HG03064 (cell line): Measurements from ENCODE around the gene EDN2.

Source experiments
- ATAC-seq: cut with Tn5 transposase; IDR thresholded peaks from one replicate; pipeline ENCODE4 v1.9.1; 2021; ENCODE audit warnings: low read depth; ENCODE audit not compliant: unreplicated experiment

EDN2 gene

GRCh38 chr1:41500378-41500777 is 15.9 kb upstream of the EDN2 start:
- ATAC-seq: no peak

- no peak for ATAC-seq
Observed at GRCh38 chr1:41499591-41499990, 15.1 kb upstream of the EDN2 start.

GRCh38 chr1:41498804-41499203 is 14.3 kb upstream of the EDN2 start:
- ATAC-seq: no peak

- ATAC-seq: no peak
Observed at GRCh38 chr1:41498391-41498790, 13.9 kb upstream of the EDN2 start.

GRCh38 chr1:41497461-41498030 is 13.1 kb upstream of the EDN2 start:
- no peak for ATAC-seq

GRCh38 chr1:41497056-41497440 is 12.6 kb upstream of the EDN2 start:
- no peak for ATAC-seq

- no peak for ATAC-seq
Observed at GRCh38 chr1:41496080-41497055, 11.9 kb upstream of the EDN2 start.

- no peak for ATAC-seq
Observed at GRCh38 chr1:41495210-41495948, 10.9 kb upstream of the EDN2 start.

GRCh38 chr1:41494351-41495209 is 10.1 kb upstream of the EDN2 start:
- no peak for ATAC-seq

- ATAC-seq: no peak
Observed at GRCh38 chr1:41493626-41494350, 9.3 kb upstream of the EDN2 start.

- no peak for ATAC-seq
Observed at GRCh38 chr1:41493117-41493536, 8.6 kb upstream of the EDN2 start.

GRCh38 chr1:41492341-41492848 is 7.9 kb upstream of the EDN2 start:
- no peak for ATAC-seq

- ATAC-seq: no peak
Observed at GRCh38 chr1:41490911-41491310, 6.4 kb upstream of the EDN2 start.

GRCh38 chr1:41489561-41489960 is 5.1 kb upstream of the EDN2 start:
- no peak for ATAC-seq

GRCh38 chr1:41488040-41488951 is 3.8 kb upstream of the EDN2 start:
- no peak for ATAC-seq

GRCh38 chr1:41487126-41488039 is 2.9 kb upstream of the EDN2 start:
- ATAC-seq: no peak

- ATAC-seq: no peak
Observed at GRCh38 chr1:41486371-41487125, 2.1 kb upstream of the EDN2 start.
